ENCODE results near the gene NUB1. TPM values are rescaled to one million over a fixed set of nuclear protein-coding genes. Genes with fewer than 3 reads are reported as not detected.

The NUB1 gene
- polyA plus RNA-seq, 1 donor (not counting 4 experiments of a cell fraction or from before 2014, with no cell fraction given), result 34.6 TPM

DNA sequence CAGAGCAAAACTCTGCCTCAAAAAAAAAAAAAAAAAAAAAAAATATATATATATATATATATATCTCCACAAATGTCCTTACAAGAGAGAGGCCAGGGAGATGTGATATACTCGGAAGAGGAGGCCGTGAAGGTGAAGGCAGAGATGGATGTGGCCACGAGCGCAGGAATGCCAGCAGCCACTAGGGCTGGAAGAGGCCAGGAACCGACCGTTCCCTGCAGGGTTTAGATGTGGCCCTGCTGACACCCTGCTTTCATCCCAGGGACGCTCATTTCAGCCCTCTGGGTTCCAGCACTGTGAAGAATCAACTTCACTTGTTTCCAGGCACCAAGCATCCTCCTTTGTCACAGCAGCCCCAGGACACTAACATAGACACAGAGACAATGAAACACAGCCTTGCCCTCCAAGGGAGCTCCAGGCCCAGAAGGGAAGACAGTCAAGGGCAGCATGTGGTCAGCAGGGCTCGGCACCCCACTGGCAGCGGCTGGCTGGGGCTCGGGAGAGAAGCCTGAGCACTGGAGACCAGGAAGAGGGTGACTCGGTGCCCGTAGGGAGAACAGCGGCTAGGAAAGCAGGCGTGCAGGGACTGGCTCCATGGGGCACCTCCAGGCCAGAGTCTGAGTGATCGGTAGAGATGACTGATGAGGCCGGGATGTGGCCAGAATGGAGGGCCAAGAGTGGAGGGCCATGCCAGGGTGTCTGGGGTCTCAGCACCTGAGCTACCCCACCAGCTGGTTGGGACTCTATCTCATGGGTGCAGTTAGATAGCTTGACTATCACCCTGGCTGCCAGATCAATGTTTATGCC lies 60.6 kb downstream of the NUB1 start:
- DNase-seq (ENCODE audit: low read depth, low spot score) (no peak), FAIRE-seq (no peak)
- no peak overlapping the region for H3K9ac ChIP-seq (ENCODE audit: control insufficient read depth, extremely low read depth, insufficient read depth, low read length)
- no peak overlapping the region for H2AFZ ChIP-seq (ENCODE audit: control insufficient read depth, low read length)
- dilution Hi-C loops (cut with MboI; ENCODE audit: extremely low pct_ligation_motif_present, low sequenced_read_pairs), result no loop called here
- H3K27ac ChIP-seq (ENCODE audit: control insufficient read depth, insufficient read depth, low read length), result no peak overlapping the region
- no peak overlapping the region for H3K4me3 ChIP-seq (ENCODE audit: control insufficient read depth in 2 of 3, extremely low read depth in 1 of 3, insufficient read depth in 2 of 3, low read depth in 1 of 3, low read length in 3 of 3)
- no peaks in the 10 kb centered on the region for H3K79me2 ChIP-seq (ENCODE audit: control insufficient read depth, insufficient read depth, low read length)
- TF ChIP-seq, protein P1, sequence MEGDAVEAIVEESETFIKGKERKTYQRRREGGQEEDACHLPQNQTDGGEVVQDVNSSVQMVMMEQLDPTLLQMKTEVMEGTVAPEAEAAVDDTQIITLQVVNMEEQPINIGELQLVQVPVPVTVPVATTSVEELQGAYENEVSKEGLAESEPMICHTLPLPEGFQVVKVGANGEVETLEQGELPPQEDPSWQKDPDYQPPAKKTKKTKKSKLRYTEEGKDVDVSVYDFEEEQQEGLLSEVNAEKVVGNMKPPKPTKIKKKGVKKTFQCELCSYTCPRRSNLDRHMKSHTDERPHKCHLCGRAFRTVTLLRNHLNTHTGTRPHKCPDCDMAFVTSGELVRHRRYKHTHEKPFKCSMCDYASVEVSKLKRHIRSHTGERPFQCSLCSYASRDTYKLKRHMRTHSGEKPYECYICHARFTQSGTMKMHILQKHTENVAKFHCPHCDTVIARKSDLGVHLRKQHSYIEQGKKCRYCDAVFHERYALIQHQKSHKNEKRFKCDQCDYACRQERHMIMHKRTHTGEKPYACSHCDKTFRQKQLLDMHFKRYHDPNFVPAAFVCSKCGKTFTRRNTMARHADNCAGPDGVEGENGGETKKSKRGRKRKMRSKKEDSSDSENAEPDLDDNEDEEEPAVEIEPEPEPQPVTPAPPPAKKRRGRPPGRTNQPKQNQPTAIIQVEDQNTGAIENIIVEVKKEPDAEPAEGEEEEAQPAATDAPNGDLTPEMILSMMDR (optimal IDR thresholded peaks at IDR 0.05 in 1 of 3, IDR thresholded peaks at IDR 0.05 in 1 of 3, conservative IDR thresholded peaks at IDR 0.05 in 1 of 3; ENCODE audit: extremely low read depth in 1 of 3, insufficient read depth in 2 of 3, low read length in 3 of 3), result no peak
- TF ChIP-seq EZH2 (IDR thresholded peaks at IDR 0.05; ENCODE audit: low read length), result no peak
- peaks cover 8% of the 10 kb centered on the region for H3K27me3 ChIP-seq (ENCODE audit: control insufficient read depth, extremely low read depth, insufficient read depth, low read length)
- H4K20me1 ChIP-seq (ENCODE audit: control insufficient read depth, extremely low read depth, insufficient read depth, low read length), result no peaks in the 10 kb centered on the region
- H3K4me2 ChIP-seq (ENCODE audit: control insufficient read depth, extremely low read depth, insufficient read depth, low read depth, low read length), result no peak overlapping the region
- no peaks in the 10 kb centered on the region for H3K36me3 ChIP-seq (ENCODE audit: control insufficient read depth in 2 of 2, extremely low read depth in 1 of 2, insufficient read depth in 2 of 2, low read length in 2 of 2)
- H3K9me1 ChIP-seq (ENCODE audit: control insufficient read depth, extremely low read depth, insufficient read depth, low read length), result no peaks in the 10 kb centered on the region
- H3K4me1 ChIP-seq (ENCODE audit: control insufficient read depth, extremely low read depth, insufficient read depth, low read length), result peaks cover 3% of the 10 kb centered on the region
- no peaks in the 10 kb centered on the region for H3K9me3 ChIP-seq (ENCODE audit: control insufficient read depth, low read depth, low read length)

DNA sequence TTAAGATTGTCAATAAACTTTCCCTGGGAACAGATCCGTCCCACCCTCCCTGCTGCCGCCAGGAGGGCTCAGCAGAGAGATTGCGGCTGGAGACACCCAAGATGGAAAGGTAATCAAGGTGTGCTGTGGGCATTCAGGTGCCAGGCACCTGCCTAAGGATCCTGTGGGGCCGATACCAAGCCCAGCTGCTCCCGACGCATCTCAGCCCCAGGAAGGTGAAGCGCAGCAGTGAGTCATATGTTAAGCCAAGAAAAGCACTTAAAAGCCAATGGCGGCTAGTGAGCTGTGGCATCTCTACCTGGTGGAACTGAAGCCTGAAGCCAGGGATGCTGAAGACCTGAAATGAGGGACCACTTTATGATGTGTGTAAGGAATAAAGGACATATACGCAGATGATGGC lies 62.2 kb downstream of the NUB1 start:
- dilution Hi-C loops (cut with MboI; ENCODE audit: extremely low pct_ligation_motif_present, low sequenced_read_pairs), result no loop called here
- no peak overlapping the region for H3K4me3 ChIP-seq (ENCODE audit: control insufficient read depth in 2 of 3, extremely low read depth in 1 of 3, insufficient read depth in 2 of 3, low read depth in 1 of 3, low read length in 3 of 3)
- DNase-seq (ENCODE audit: low read depth, low spot score), result no peak

More for the DNA sequence above, 62.2 kb downstream of the NUB1 start:
- no peak overlapping the region for H3K27ac ChIP-seq (ENCODE audit: control insufficient read depth, insufficient read depth, low read length)
- H3K4me1 ChIP-seq (ENCODE audit: control insufficient read depth, extremely low read depth, insufficient read depth, low read length), result peaks cover 3% of the 10 kb centered on the region
- H3K4me2 ChIP-seq (ENCODE audit: control insufficient read depth, extremely low read depth, insufficient read depth, low read depth, low read length), result no peak overlapping the region
- no peak for TF ChIP-seq EZH2 (IDR thresholded peaks at IDR 0.05; ENCODE audit: low read length)
- TF ChIP-seq, protein P1 (optimal IDR thresholded peaks at IDR 0.05 in 1 of 3, IDR thresholded peaks at IDR 0.05 in 1 of 3, conservative IDR thresholded peaks at IDR 0.05 in 1 of 3; ENCODE audit: extremely low read depth in 1 of 3, insufficient read depth in 2 of 3, low read length in 3 of 3), result no peak
- H4K20me1 ChIP-seq (ENCODE audit: control insufficient read depth, extremely low read depth, insufficient read depth, low read length), result no peaks in the 10 kb centered on the region
- H3K27me3 ChIP-seq (ENCODE audit: control insufficient read depth, extremely low read depth, insufficient read depth, low read length), result peaks cover 21% of the 10 kb centered on the region
- H3K9ac ChIP-seq (ENCODE audit: control insufficient read depth, extremely low read depth, insufficient read depth, low read length), result no peak overlapping the region
- no peaks in the 10 kb centered on the region for H3K9me3 ChIP-seq (ENCODE audit: control insufficient read depth, low read depth, low read length)
- H3K79me2 ChIP-seq (ENCODE audit: control insufficient read depth, insufficient read depth, low read length), result no peaks in the 10 kb centered on the region
- no peak overlapping the region for H2AFZ ChIP-seq (ENCODE audit: control insufficient read depth, low read length)
- no peaks in the 10 kb centered on the region for H3K36me3 ChIP-seq (ENCODE audit: control insufficient read depth in 2 of 2, extremely low read depth in 1 of 2, insufficient read depth in 2 of 2, low read length in 2 of 2)
- no peaks in the 10 kb centered on the region for H3K9me1 ChIP-seq (ENCODE audit: control insufficient read depth, extremely low read depth, insufficient read depth, low read length)
- no peak for FAIRE-seq
